ENCODE data around the gene AP3D1. TPM values are rescaled to one million over a fixed set of nuclear protein-coding genes. Genes with fewer than 3 reads are reported as not detected.

Gene AP3D1
- total RNA-seq, 1 donor from 2014 or later = 113 TPM

DNA sequence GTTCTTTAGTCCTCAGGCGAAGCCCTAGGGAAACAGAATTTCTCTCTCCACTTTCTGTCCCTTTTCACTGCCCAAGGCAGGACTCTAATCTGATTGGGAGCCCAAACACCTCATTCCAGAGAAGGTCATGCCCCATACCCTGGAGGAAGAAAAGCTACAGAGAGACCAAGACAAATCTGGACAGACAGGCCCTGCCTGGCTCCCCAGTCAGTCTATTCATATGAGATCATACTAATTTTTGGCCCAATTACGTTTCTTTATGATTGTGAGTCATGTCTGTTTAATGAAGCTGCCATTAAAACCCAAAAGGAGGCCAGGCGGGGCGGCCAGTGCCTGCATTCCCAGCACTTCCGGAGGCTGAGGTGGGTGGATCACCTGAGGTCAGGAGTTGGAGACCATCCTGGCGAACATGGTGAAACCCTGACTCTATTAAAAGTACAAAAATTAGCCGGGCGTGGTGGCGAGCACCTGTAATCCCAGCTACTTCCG lies 3.3 kb upstream of the AP3D1 start:
- peaks cover 6% of the 10 kb centered on the region for H3K36me3 Mint-ChIP-seq (ENCODE audit: low read depth)
- DNase-seq = no peak
- H3K4me3 Mint-ChIP-seq = no peak overlapping the region
- no peaks in the 10 kb centered on the region for H3K27me3 Mint-ChIP-seq
- H3K4me1 Mint-ChIP-seq = peaks cover 24% of the 10 kb centered on the region
- intact Hi-C loops (cut with micrococcal nuclease) = loop anchor here (5.0 to 10.0 kb wide), 3 partner anchors 57 to 460 kb away; partner anchors contain the start of genes BTBD2, IZUMO4 and MOB3A
- H3K27ac Mint-ChIP-seq = no peak overlapping the region
- H3K9me3 Mint-ChIP-seq = no peaks in the 10 kb centered on the region

- peaks cover 28% of the 10 kb centered on the region for H3K4me1 Mint-ChIP-seq
- no peaks in the 10 kb centered on the region for H3K27me3 Mint-ChIP-seq
- DNase-seq = no peak
- H3K9me3 Mint-ChIP-seq = no peaks in the 10 kb centered on the region
- intact Hi-C loops (cut with micrococcal nuclease) = loop anchor here (1.0 to 10.0 kb wide), 8 partner anchors 12 to 464 kb away; partner anchors contain the start of genes BTBD2, DOT1L, IZUMO4 and LSM7
- H3K4me3 Mint-ChIP-seq = peak overlapping the region; percentile 84
- peaks cover 15% of the 10 kb centered on the region for H3K36me3 Mint-ChIP-seq (ENCODE audit: low read depth)
- H3K27ac Mint-ChIP-seq = peak overlapping the region; percentile 71
Observed at GRCh38 chr19:2150794-2151338, 500 bp downstream of the AP3D1 start.

GRCh38 chr19:2149980-2150793 lies 1.2 kb downstream of the AP3D1 start:
- H3K27me3 Mint-ChIP-seq = no peaks in the 10 kb centered on the region
- intact Hi-C loops (cut with micrococcal nuclease) = loop anchor here (2.0 to 10.0 kb wide), 5 partner anchors 53 to 465 kb away; partner anchors contain the start of genes BTBD2, IZUMO4, LSM7 and MOB3A
- DNase-seq = peak; percentile 73
- peak overlapping the region; percentile 84 for H3K4me3 Mint-ChIP-seq
- no peaks in the 10 kb centered on the region for H3K9me3 Mint-ChIP-seq
- peaks cover 15% of the 10 kb centered on the region for H3K36me3 Mint-ChIP-seq (ENCODE audit: low read depth)
- H3K27ac Mint-ChIP-seq = peak overlapping the region; percentile 71
- H3K4me1 Mint-ChIP-seq = peaks cover 31% of the 10 kb centered on the region

- Mint-ChIP-seq H3K9me3 (no peaks in the 10 kb centered on the region), H3K4me1 (peaks cover 31% of the 10 kb centered on the region), H3K36me3 (ENCODE audit: low read depth) (peaks cover 15% of the 10 kb centered on the region), H3K27me3 (no peaks in the 10 kb centered on the region), H3K4me3 (peak overlapping the region; percentile 84), H3K27ac (peak overlapping the region; percentile 48)
- DNase-seq = no peak
- intact Hi-C loops (cut with micrococcal nuclease) = no loop called here
Observed at GRCh38 chr19:2148482-2149135, 2.8 kb downstream of the AP3D1 start.

DNA sequence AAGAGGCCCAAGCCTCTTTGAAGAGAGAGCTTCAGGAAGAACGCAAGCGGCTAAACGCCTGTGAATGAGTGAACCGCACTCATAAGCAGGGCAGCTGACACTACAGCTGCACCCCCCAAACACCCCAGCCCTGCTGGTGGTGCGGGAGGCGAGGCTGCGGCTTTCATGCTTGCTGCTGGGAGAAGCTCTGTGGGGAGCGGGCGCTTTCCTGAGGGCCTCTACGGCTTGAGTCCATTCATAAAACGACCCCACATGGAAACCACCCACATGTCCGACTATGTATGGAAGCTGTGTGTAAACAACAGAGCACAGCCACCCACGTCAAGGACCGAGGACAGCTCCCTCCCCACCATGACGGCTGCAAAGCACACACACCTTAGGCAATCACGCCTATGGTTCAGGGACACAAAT lies 5.5 kb downstream of the AP3D1 start:
- Mint-ChIP-seq H3K4me3 (no peak overlapping the region), H3K4me1 (peaks cover 23% of the 10 kb centered on the region), H3K9me3 (no peaks in the 10 kb centered on the region), H3K36me3 (ENCODE audit: low read depth) (peaks cover 14% of the 10 kb centered on the region), H3K27ac (no peak overlapping the region), H3K27me3 (no peaks in the 10 kb centered on the region)
- intact Hi-C loops (cut with micrococcal nuclease) = no loop called here
- DNase-seq = no peak

DNA sequence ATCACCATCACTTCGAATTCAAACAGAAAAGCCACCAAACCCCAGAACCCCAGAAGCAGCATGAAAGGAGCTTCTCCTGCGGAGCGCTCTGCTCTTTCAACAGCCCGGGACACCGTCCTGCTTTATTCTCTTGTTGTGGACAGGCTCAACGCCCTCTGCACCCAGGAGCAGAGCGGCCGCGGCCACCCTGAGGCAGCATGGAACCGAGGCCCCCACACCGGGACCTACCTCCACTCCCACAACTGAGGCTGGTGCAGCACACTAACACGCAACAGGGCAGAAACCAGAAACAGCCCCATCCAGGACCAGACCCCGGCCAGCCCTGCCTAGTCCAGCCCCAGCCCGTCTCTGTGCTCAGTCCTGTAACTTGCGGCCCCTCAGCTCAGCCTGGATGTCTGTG lies 7.2 kb downstream of the AP3D1 start:
- Mint-ChIP-seq H3K4me1 (peaks cover 16% of the 10 kb centered on the region), H3K27ac (no peak overlapping the region), H3K9me3 (no peaks in the 10 kb centered on the region), H3K36me3 (ENCODE audit: low read depth) (peaks cover 9% of the 10 kb centered on the region), H3K4me3 (no peak overlapping the region), H3K27me3 (no peaks in the 10 kb centered on the region)
- intact Hi-C loops (cut with micrococcal nuclease) = no loop called here
- DNase-seq = no peak

GRCh38 chr19:2142173-2142829 lies 9.1 kb downstream of the AP3D1 start:
- peaks cover 12% of the 10 kb centered on the region for H3K36me3 Mint-ChIP-seq (ENCODE audit: low read depth)
- intact Hi-C loops (cut with micrococcal nuclease) = no loop called here
- no peak overlapping the region for H3K27ac Mint-ChIP-seq
- peaks cover 5% of the 10 kb centered on the region for H3K4me1 Mint-ChIP-seq
- H3K27me3 Mint-ChIP-seq = no peaks in the 10 kb centered on the region
- no peak overlapping the region for H3K4me3 Mint-ChIP-seq
- DNase-seq = no peak
- H3K9me3 Mint-ChIP-seq = no peaks in the 10 kb centered on the region

- intact Hi-C loops (cut with micrococcal nuclease) = no loop called here
- H3K4me3 Mint-ChIP-seq = no peak overlapping the region
Observed at GRCh38 chr19:2140138-2140569, 11.2 kb downstream of the AP3D1 start.

DNA sequence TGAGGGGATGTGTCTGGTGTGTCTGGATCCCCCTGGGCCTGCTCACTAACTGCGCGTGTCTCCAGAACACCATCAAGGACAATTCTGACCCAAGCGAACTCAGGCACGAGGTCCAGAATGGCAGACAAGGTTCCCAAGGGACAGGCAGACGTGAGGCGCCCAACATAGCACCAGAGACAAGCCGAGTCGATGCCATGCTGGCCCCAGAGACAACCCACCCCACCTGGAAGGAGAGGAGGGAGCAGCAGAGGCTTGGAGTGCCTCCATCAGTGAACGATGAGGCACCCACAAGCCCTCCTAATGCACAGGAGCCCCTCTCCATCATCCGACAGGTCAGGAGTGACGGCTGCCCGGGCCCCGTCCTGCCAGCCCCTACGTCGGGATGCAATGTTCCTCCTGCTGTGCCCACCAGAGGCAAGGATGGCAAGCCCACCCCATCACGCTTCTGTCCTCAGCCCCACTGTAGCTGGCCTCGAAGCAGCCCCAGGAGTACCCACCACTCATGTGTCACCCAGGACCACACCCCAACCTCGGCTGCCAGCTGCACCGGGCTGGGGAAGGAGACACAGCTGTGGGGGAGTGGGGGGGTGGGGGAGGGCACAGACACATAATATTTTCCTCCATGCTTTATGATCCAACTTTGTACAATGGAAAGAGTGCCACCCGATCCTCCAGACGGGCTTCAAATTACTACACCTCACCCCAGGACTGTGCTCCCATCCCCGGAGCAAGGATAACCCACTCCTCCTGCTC lies 11.8 kb downstream of the AP3D1 start:
- intact Hi-C loops (cut with micrococcal nuclease) = no loop called here
- Mint-ChIP-seq H3K27me3 (no peaks in the 10 kb centered on the region), H3K36me3 (ENCODE audit: low read depth) (peaks cover 12% of the 10 kb centered on the region), H3K27ac (no peak overlapping the region), H3K9me3 (no peaks in the 10 kb centered on the region), H3K4me3 (no peak overlapping the region), H3K4me1 (no peaks in the 10 kb centered on the region)
- DNase-seq = no peak

More at GRCh38 chr19:2140138-2140569, 11.2 kb downstream of the AP3D1 start:
- H3K27ac Mint-ChIP-seq = no peak overlapping the region
- H3K27me3 Mint-ChIP-seq = no peaks in the 10 kb centered on the region
- no peak for DNase-seq
- peaks cover 12% of the 10 kb centered on the region for H3K36me3 Mint-ChIP-seq (ENCODE audit: low read depth)
- H3K4me1 Mint-ChIP-seq = no peaks in the 10 kb centered on the region
- no peaks in the 10 kb centered on the region for H3K9me3 Mint-ChIP-seq

DNA sequence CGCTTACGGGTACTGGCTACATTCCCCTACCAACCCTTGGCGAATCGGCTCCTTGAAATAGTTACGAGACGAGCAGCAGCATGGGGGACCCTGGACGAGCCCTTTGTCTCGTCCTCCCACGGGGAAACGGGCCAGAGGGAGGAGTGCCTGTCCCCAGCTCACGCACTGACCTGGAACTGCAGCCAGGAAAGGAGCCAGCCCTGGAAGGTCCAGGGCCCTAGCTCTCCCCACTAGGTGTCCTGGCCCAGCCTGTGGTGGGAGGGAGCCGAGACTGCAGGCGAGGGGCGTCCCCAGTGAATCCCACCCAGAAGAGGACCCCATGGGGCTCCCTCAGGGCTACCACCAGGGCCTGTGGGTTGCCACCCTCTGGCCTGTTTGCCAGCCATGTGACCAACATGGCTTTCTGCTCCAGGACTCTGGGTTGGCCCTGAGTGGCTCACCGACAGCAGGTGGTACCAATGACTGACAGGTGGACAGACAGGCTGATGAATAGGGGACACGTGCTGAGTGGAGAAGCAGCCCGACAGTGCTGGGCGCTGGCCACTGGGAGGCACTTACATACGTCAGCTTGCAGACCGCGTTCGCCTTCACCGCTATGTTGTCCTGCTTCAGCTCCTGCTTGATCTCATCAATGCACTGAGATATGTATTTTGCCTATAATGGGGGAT lies 13.2 kb downstream of the AP3D1 start:
- intact Hi-C loops (cut with micrococcal nuclease) = no loop called here
- H3K36me3 Mint-ChIP-seq (ENCODE audit: low read depth) = peaks cover 16% of the 10 kb centered on the region
- H3K27me3 Mint-ChIP-seq = no peaks in the 10 kb centered on the region
- no peak overlapping the region for H3K4me3 Mint-ChIP-seq
- no peaks in the 10 kb centered on the region for H3K4me1 Mint-ChIP-seq
- no peak for DNase-seq
- no peaks in the 10 kb centered on the region for H3K9me3 Mint-ChIP-seq
- H3K27ac Mint-ChIP-seq = no peak overlapping the region

DNA sequence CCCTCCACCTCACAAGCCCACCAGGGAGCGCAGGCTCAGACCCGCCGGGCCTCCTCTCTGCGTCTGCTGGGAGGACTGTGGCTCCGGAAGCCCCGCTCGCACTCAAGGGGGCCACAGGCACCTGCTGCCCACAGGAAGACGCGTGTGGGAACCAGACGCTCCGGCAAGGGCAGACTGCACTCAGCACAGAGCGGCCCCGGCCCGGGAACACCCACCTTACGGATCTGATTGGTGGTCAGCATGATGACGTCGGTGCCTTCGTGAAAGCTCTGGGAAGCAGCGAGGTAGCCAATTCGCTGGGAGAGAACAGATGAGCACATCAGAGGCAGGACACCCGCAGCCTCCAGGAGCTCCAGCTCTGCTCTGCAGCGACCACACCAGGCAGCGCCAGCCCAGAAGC lies 14.6 kb downstream of the AP3D1 start:
- Mint-ChIP-seq H3K36me3 (ENCODE audit: low read depth) (peaks cover 25% of the 10 kb centered on the region), H3K4me3 (no peak overlapping the region), H3K27me3 (no peaks in the 10 kb centered on the region), H3K4me1 (no peaks in the 10 kb centered on the region), H3K9me3 (no peaks in the 10 kb centered on the region), H3K27ac (no peak overlapping the region)
- intact Hi-C loops (cut with micrococcal nuclease) = no loop called here
- no peak for DNase-seq

GRCh38 chr19:2135474-2136402 lies 15.6 kb downstream of the AP3D1 start:
- no peak for DNase-seq
- no peaks in the 10 kb centered on the region for H3K9me3 Mint-ChIP-seq
- intact Hi-C loops (cut with micrococcal nuclease) = no loop called here
- H3K4me3 Mint-ChIP-seq = no peak overlapping the region
- H3K4me1 Mint-ChIP-seq = no peaks in the 10 kb centered on the region
- H3K36me3 Mint-ChIP-seq (ENCODE audit: low read depth) = peaks cover 25% of the 10 kb centered on the region
- H3K27me3 Mint-ChIP-seq = no peaks in the 10 kb centered on the region
- H3K27ac Mint-ChIP-seq = peak overlapping the region; percentile 35

All from activated CD4-positive, alpha-beta T cell treated with anti-CD3 and anti-CD28 coated beads, Interleukin-2, amount 10 ng/mL, durations not matched to agents 24 days and 14 days (primary cell).